Neural crest cell (in vitro differentiated cells): ENCODE results near the gene CD9. TPM values are rescaled to one million over a fixed set of nuclear protein-coding genes. Genes with fewer than 3 reads are reported as not detected.

Experiments
- DNase-seq: peaks from one replicate; pipeline ENCODE4 v3.0.0; 2021; ENCODE audit warnings: low read depth, mixed read lengths, low spot score
- H3K27ac Mint-ChIP-seq: one replicate; pipeline ENCODE4 v1.8.0; 2021; ENCODE audit warnings: mild to moderate bottlenecking, mixed read lengths; ENCODE audit not compliant: unreplicated experiment
- H3K27me3 Mint-ChIP-seq: 2 replicates; pipeline ENCODE4 v1.8.0; 2021; ENCODE audit warnings: low read depth, mild to moderate bottlenecking, mixed read lengths
- H3K36me3 Mint-ChIP-seq: 2 replicates; pipeline ENCODE4 v1.8.0; 2021; ENCODE audit warnings: low read depth, mild to moderate bottlenecking, mixed read lengths
- H3K4me1 Mint-ChIP-seq: 2 replicates; pipeline ENCODE4 v1.8.0; 2021; ENCODE audit warnings: mixed read lengths
- H3K4me3 Mint-ChIP-seq: one replicate; pipeline ENCODE4 v1.8.0; 2021; ENCODE audit warnings: mild to moderate bottlenecking, mixed read lengths
- H3K9me3 Mint-ChIP-seq: 2 replicates; pipeline ENCODE4 v1.8.0; 2021; ENCODE audit warnings: mixed read lengths
- CTCF ChIP-seq: fragments of 200-600 bp; sonication (generic); conservative IDR thresholded peaks from 2 replicates; pipeline ENCODE4 v1.5.0; 2021; ENCODE audit warnings: antibody characterized with exemption, mild to moderate bottlenecking
- total RNA-seq: library from RNA; stranded (reverse); gene quantifications from 2 replicates; pipeline ENCODE4 v1.2.1, GENCODE V29; 2021

CD9 gene
- total RNA-seq, 1 donor from 2014 or later: 2.1 TPM

DNA sequence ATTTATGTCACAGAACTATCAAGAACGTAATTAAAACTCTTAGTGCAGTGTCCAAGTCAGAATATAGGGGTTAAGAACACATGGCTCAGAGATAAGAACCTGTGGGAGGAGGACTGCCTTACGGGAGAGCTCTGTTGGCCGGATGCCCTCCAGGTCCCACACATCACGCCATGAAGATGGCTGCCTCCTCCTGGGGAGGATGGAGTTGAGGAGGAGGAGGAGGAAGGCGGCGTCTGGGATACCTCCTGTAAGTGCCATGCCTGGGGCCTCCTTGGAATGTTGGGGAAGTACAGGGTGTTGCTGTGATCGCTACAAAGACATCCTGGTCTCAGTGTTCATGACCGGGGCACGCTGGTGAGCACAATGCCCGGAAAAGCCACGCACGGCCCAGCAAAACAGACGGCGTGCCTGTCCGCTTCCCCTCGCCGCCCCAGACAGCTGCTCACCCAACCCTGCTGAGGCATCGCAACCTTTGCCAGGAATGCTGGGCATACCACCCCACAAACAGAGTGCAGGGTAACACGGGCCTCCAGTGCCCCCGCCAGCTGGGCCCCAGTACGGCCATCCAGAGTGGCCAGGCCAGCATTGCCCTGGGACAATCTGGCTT lies 28.7 kb upstream of the CD9 start:
- Mint-ChIP-seq H3K4me3 (no peak overlapping the region), H3K27ac (no peak overlapping the region), H3K9me3 (no peaks in the 10 kb centered on the region), H3K36me3 (peaks cover 3% of the 10 kb centered on the region), H3K27me3 (no peaks in the 10 kb centered on the region), H3K4me1 (no peaks in the 10 kb centered on the region)
- no peak for DNase-seq
- TF ChIP-seq CTCF: no peak

GRCh38 chr12:6172086-6172485 lies 28.1 kb upstream of the CD9 start:
- no peaks in the 10 kb centered on the region for H3K27me3 Mint-ChIP-seq
- TF ChIP-seq CTCF: no peak
- H3K27ac Mint-ChIP-seq: no peak overlapping the region
- H3K9me3 Mint-ChIP-seq: no peaks in the 10 kb centered on the region
- no peak for DNase-seq
- H3K36me3 Mint-ChIP-seq: peaks cover 3% of the 10 kb centered on the region
- no peak overlapping the region for H3K4me3 Mint-ChIP-seq
- no peaks in the 10 kb centered on the region for H3K4me1 Mint-ChIP-seq

DNA sequence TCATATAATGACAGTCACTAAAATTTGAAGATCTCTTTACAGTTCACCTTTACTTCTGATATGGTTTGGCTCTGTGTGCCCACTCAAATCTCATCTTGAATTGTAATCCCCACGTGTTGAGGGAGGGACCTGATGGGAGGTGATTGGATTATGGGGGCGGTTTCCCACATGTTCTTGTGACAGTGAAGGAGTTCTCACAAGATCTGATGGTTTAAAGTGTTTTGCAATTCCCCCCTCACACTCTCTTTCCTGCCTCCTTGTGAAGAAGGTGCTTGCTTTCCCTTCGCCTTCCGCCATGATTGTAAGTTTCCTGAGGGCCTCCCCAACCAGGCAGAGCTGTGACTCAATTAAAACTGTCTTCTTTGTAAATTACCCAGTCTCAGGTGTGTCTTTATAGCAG lies 27.3 kb upstream of the CD9 start:
- no peaks in the 10 kb centered on the region for H3K27me3 Mint-ChIP-seq
- H3K27ac Mint-ChIP-seq: no peak overlapping the region
- peaks cover 3% of the 10 kb centered on the region for H3K36me3 Mint-ChIP-seq
- no peak for TF ChIP-seq CTCF
- H3K9me3 Mint-ChIP-seq: no peaks in the 10 kb centered on the region
- no peak overlapping the region for H3K4me3 Mint-ChIP-seq
- no peaks in the 10 kb centered on the region for H3K4me1 Mint-ChIP-seq
- no peak for DNase-seq

GRCh38 chr12:6177642-6178358 lies 22.4 kb upstream of the CD9 start:
- no peak overlapping the region for H3K27ac Mint-ChIP-seq
- no peak for TF ChIP-seq CTCF
- no peak overlapping the region for H3K4me3 Mint-ChIP-seq
- no peaks in the 10 kb centered on the region for H3K9me3 Mint-ChIP-seq
- H3K36me3 Mint-ChIP-seq: peaks cover 3% of the 10 kb centered on the region
- peaks cover 32% of the 10 kb centered on the region for H3K4me1 Mint-ChIP-seq
- H3K27me3 Mint-ChIP-seq: no peaks in the 10 kb centered on the region
- no peak for DNase-seq

- Mint-ChIP-seq H3K27me3 (no peaks in the 10 kb centered on the region), H3K9me3 (no peaks in the 10 kb centered on the region), H3K27ac (peak overlapping the region; percentile 15), H3K4me1 (peaks cover 32% of the 10 kb centered on the region), H3K36me3 (no peaks in the 10 kb centered on the region), H3K4me3 (peak overlapping the region; percentile 13)
- peak; percentile 37 for DNase-seq
- peak; percentile 38 for TF ChIP-seq CTCF
Measured at GRCh38 chr12:6178981-6179761, 21.0 kb upstream of the CD9 start.
